ENCODE data around the gene VPS37B.
"Not testable (repeated sequence)": the region's sequence is repeated elsewhere in the genome, so short reads cannot be mapped to it uniquely, and the experiment has no call there.

Gene VPS37B

DNA sequence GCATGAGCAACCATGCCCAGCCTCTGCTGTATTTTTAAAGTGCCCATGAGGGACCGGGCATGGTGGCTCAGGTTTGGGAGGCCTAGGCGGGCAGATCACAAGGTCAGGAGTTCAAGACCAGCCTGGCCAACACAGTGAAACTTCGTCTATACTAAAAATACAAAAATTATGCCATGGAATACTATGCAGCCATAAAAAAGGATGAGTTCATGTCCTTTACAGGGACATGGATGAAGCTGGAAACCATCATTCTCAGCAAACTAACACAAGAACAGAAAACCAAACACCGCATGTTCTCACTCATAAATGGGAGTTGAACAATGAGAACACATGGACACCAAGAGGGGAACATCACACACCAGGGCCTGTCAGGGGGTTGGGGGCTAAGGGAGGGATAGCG lies 9.3 kb upstream of the VPS37B start:
- DNase-seq (ENCODE audit: low spot score): not testable (repeated sequence)

GRCh38 chr12:122903693-122904034 lies 7.7 kb upstream of the VPS37B start:
- no peak for DNase-seq (ENCODE audit: low spot score)

DNA sequence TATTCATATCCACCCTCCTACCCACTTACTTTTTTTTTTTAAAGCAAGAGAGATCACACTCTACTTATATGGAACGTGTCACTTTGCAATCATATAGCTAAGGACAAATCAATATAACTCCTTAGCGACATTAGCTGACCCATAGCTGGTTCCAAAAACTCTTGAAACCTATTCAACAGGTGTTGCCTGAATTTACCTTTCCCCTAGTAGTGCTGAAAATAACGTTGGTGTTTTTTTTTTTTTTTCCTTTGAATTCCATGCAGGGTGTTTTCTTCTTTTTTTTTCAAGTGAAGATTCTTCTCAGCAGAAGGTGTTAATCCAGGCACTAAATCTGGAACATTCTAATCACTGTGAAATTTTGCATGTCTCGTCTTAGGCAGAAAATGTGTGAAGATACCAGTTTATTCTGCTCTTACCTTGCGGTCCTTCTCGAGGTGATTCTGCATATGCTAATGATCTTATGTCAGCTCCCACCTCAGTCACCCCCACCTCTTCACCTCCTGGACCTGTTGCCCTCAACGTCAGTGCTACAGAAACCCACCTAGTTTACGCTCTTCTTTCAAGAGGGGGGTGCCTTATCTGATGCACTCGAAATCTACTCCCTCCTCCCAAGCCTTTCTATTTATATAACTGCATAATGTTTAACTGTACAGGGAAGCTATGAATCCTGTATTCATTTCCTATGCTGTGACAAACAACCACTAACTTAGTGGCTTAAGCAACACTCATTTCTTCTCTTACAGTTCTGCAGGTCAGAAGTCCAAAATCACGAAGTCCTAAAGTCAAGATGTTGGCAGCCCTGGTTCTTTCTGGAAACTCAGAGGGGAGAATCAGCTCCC lies 7.1 kb upstream of the VPS37B start:
- no peak for DNase-seq (ENCODE audit: low spot score)

DNA sequence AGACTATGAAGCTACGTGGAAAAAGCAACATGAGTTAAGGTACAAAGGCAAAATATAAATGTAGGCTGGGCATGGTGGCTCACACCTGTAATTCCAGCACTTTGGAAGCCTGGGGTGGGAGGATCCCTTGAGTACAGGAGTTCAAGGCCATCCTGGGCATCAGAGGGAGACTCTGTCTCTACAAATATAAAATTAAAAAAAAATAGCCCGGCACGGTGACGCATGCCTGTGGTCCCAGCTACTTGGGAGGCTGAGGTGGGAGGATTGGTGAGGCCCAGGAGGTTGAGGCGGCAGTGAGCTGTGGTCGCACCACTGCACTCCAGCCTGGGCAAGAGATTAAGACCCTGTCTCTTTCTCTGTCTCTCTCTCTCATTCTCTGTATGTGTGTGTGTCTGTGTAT lies 4.0 kb upstream of the VPS37B start:
- DNase-seq (ENCODE audit: low spot score): no peak

- no peak for DNase-seq (ENCODE audit: low spot score)
These were observed 738 bp upstream of the VPS37B start for GRCh38 chr12:122896662-122897061.

GRCh38 chr12:122895320-122895703 lies 612 bp downstream of the VPS37B start:
- no peak for DNase-seq (ENCODE audit: low spot score)

GRCh38 chr12:122894193-122895121 lies 1.5 kb downstream of the VPS37B start:
- DNase-seq (ENCODE audit: low spot score): no peak

DNA sequence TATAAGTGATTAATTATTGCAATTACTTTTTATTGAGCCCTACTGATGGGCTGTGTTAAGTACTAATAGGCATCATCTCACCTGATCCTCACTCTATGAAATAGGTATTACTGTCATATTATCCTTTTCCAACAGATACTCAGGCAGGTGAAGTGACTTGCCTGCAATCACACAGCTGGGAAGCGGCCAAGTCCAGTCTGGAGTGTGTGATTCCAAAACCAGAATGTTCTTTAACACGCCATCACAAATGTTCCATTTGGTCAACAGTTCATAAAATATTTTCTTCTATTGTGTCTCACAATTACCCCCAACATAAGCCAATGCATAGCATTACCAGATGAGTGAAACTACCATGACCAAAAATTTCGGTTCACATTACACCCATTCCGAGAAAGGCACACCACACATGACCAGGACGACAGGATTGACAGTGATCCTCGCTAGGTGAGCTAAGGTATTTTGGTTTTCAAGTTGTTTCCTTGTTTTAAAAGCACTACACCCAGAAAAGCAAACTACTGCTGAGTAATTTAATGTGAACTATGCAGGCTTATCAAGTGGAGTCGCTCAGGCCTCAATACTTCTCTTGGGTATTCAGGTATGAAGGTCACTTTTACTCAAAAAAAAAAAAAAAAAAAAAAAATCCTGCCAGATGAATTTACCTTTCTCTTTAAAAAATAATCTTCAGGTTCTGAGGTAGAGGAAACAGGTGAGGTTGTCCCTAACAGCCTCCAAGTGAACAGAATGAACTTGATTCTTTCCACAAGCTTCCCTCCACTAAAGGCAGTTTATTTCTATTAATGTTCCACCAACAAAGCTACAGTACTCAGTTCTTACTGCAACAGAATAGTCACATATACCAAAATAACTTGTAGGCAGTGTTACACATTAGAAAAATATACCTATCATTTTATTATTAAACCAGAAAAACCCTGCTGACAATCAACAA lies 2.4 kb downstream of the VPS37B start:
- no peak for DNase-seq (ENCODE audit: low spot score)

GRCh38 chr12:122892724-122893123 lies 3.2 kb downstream of the VPS37B start:
- DNase-seq (ENCODE audit: low spot score): not testable (repeated sequence)

DNA sequence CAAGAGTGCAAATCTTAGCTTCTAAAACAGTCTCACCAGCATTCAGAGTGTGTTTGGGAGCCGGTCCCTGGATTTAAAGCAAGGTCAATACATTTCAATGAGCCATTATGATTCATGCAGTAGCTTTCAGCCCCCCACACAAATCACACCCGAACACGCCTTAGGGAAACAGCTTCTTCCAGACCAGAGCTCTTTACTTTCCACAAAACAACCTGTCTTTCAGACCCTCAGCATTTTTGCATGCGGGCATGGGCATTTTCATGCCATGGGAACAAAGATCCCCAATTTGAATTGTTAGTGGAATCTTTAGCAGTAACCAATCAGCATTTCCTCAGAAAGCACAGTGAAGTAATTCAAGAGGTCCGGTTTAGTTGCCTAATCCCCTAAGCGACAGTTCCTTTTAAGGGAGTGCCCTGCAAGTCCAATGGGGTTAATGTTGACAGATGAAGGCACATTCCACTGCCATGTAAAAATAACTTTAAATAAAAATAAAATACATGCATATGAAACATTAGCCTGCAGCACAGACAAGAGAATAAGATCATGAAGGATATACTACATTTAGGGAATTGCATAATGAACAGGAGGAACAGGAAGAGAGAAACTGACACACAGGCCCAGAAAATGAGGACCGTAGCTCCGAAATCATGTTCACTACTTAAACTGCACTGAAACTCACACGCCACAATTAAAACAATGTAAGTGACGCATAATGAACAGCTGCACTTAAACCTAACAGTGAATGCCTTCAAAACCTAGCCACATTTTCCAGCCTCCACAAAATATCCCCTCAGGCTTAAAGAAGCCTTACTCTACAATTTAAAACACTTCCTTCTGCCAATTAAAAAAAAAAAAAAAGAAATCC lies 4.0 kb downstream of the VPS37B start:
- peak; percentile 54 for DNase-seq (ENCODE audit: low spot score)

GRCh38 chr12:122889761-122890520 lies 6.0 kb downstream of the VPS37B start:
- no peak for DNase-seq (ENCODE audit: low spot score)

GRCh38 chr12:122888232-122888752 lies 7.6 kb downstream of the VPS37B start:
- DNase-seq (ENCODE audit: low spot score): no peak

- no peak for DNase-seq (ENCODE audit: low spot score)
These were observed 8.1 kb downstream of the VPS37B start for GRCh38 chr12:122887819-122888212.

DNA sequence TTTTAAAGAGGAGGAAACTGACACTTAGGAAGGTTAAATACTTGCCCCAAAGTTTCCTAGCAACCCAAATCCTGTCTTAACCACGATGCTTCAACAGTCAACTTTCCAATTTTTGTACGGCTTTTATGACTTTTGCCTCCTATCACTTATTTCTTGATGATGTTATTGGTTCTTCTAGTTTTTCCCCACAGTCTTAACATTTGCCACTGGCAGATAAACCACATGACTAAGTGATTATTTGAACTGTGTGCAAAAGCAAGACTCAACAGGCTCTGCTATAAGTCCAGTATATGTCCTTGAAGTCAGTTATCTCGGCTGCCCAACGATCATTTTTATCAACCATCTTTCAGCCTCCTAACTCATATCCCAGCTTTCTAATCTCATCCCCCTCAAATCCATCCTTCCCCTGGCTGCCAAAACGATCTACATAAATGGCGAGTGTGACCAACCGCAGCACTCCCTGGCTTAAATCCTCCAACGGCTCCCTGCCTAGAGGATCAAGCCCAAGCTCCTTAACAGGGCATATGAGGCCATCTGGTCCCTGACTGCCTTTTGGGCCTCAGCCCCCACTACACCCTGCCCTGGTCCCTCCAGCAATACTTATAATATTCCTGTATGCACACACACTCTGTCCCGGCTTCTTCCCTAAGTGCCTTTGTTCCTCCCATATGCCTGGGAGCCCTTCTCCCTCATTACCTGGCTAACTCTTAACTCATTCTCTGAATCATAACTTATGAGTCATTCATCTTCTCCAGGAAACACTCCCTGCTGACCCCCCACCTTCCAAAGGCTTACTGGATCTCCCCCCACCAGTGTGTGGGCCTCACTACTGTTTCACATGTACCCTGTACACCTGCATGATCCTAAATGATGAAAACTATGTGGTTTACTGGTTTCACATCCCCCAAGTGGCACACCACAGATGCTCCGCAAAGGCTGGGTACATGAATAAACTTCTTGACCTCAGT lies 8.8 kb downstream of the VPS37B start:
- no peak for DNase-seq (ENCODE audit: low spot score)

DNA sequence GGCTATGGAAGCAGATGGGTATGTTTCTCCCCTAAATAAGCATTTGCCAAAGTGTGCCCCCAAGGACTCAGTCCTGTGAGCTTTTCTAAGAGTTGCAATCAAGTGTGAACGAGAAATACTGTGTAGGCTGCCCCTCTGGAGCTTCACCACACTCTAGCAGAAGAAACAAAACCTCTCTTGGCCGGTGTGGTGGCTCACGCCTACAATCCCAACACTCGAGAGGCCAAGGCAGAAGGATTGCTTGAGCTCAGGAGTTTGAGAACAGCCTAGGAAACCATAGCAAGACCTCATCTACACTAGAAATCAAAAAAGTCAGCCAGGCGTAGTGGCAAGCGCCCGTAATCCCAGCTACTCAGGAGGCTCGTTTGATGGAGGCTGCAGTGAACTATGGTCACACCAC lies 9.8 kb downstream of the VPS37B start:
- no peak for DNase-seq (ENCODE audit: low spot score)

DNA sequence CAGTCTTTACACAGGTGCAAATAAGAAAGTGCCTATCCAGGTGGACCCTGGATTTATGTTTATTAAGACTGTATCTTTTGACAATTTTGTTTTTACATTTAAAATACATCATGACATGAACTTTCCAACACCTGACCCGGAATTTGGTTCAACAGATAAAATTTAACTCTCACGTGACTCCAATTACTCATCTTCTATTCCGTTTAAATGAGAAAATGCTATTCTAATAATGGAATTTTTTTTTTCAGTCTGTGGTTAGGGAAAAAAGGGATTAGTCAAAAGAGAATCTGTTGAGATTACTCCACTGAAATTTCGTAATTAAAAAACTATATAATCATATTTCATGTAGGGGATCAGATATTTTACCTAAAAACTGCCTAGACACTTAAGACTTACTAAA lies 11.1 kb downstream of the VPS37B start:
- DNase-seq (ENCODE audit: low spot score): no peak

- no peak for DNase-seq (ENCODE audit: low spot score)
These were observed 11.7 kb downstream of the VPS37B start for GRCh38 chr12:122884091-122884826.

DNA sequence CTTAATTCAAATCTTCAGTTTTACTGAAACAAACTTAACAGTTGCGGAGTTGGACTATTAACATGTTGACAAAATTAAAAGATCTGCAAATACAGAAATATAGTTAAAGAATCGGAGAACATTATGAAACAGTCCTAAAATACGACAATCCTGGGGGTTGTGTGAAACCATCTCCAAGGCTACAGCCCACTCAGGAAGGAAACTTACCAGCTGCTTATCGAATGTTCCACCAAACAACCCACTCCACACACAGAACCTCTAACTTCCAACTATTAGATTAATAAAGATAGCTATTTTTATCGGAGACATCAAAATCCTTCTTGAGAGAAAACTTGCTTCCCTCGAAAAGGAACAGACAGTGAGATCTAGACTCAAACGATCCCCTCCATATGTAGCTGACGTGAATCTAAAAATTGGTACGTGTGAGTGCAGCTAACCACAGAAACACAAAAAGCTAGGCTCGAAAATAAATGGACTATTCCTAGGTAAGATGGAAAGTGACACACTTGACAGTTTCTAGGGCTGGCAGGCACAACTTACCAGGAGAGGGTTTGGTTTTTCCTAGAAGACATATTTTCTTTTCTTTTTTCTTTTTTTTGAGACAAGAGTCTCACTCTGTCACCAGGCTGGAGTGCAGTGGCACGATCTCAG lies 12.9 kb downstream of the VPS37B start:
- no peak for DNase-seq (ENCODE audit: low spot score)
